ENCODE measurements around the gene ALDH2. TPM values are rescaled to one million over a fixed set of nuclear protein-coding genes. Genes with fewer than 3 reads are reported as not detected.

The ALDH2 gene
- total and polyA plus RNA-seq, 9 of the 15 experiments (the other 6 are each of a cell fraction or from before 2014, with no cell fraction given), result 1.9 to 22.5 (median 12.2) TPM

DNA sequence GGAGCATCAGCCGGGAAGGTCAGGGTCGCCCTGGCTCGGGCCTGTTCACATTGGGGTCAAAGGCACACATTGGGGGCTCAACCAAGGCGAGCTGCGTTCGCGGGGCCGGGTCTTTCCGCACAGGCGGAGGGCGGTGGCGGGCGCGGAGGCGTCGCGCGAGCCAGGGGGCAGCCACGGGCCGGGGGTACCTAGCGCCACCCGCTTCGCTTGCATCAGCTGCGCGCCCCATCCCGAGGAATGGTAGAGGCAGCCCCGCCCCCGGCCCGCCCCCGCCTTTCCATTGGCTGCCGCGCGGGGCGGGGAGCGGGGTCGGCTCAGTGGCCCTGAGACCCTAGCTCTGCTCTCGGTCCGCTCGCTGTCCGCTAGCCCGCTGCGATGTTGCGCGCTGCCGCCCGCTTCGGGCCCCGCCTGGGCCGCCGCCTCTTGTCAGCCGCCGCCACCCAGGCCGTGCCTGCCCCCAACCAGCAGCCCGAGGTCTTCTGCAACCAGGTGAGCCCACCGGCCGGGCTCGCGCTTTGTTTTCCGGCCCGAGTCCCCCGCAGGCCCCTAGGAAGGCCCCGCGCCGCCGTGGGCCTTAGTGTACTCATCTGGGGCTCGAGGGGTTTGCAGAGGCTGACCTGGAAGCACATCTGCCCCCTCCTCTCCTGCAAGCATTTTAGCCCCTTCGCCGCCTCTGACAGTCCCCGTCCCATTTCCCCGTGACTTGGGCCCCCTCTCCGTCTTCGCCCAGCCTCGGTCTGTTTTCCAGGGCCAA, at the start of gene ALDH2 (continued):
- TF ChIP-seq, protein P1, sequence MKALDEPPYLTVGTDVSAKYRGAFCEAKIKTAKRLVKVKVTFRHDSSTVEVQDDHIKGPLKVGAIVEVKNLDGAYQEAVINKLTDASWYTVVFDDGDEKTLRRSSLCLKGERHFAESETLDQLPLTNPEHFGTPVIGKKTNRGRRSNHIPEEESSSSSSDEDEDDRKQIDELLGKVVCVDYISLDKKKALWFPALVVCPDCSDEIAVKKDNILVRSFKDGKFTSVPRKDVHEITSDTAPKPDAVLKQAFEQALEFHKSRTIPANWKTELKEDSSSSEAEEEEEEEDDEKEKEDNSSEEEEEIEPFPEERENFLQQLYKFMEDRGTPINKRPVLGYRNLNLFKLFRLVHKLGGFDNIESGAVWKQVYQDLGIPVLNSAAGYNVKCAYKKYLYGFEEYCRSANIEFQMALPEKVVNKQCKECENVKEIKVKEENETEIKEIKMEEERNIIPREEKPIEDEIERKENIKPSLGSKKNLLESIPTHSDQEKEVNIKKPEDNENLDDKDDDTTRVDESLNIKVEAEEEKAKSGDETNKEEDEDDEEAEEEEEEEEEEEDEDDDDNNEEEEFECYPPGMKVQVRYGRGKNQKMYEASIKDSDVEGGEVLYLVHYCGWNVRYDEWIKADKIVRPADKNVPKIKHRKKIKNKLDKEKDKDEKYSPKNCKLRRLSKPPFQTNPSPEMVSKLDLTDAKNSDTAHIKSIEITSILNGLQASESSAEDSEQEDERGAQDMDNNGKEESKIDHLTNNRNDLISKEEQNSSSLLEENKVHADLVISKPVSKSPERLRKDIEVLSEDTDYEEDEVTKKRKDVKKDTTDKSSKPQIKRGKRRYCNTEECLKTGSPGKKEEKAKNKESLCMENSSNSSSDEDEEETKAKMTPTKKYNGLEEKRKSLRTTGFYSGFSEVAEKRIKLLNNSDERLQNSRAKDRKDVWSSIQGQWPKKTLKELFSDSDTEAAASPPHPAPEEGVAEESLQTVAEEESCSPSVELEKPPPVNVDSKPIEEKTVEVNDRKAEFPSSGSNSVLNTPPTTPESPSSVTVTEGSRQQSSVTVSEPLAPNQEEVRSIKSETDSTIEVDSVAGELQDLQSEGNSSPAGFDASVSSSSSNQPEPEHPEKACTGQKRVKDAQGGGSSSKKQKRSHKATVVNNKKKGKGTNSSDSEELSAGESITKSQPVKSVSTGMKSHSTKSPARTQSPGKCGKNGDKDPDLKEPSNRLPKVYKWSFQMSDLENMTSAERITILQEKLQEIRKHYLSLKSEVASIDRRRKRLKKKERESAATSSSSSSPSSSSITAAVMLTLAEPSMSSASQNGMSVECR (CRISPR knock-in tag; IDR thresholded peaks at IDR 0.05), result peak; percentile 29; the same call in 1 of the 2 replicates
- TF ChIP-seq CBX2 (IDR thresholded peaks at IDR 0.05; ENCODE audit: insufficient read depth, low read length, poor library complexity, severe bottlenecking) (no peak), EP400 (IDR thresholded peaks at IDR 0.05) (peak; percentile 75), ZNF239 (CRISPR knock-in tag; IDR thresholded peaks at IDR 0.05) (no peak), PPARD (CRISPR knock-in tag; IDR thresholded peaks at IDR 0.05) (no peak), ZNF274 (IDR thresholded peaks at IDR 0.05; ENCODE audit: borderline replicate concordance, low read depth, low read length) (no peak), TBL1XR1 (IDR thresholded peaks at IDR 0.05; ENCODE audit: low read length in 2 of 2) (no peak), CXXC5 (CRISPR knock-in tag; IDR thresholded peaks at IDR 0.05) (peak; percentile 70), SAFB2 (IDR thresholded peaks at IDR 0.05; ENCODE audit: borderline replicate concordance, low read depth, low read length, severe bottlenecking) (no peak), ZBTB1 (CRISPR knock-in tag; IDR thresholded peaks at IDR 0.05; ENCODE audit: borderline replicate concordance, low read depth) (no peak), ZNF134 (CRISPR knock-in tag; conservative IDR thresholded peaks at IDR 0.05) (no peak), C11orf30 (IDR thresholded peaks at IDR 0.05; ENCODE audit: low read depth) (no peak), NR2C1 (IDR thresholded peaks at IDR 0.05) (no peak), NR2C1 (tag; IDR thresholded peaks at IDR 0.05) (no peak), ETV1 (tag; conservative IDR thresholded peaks at IDR 0.05; ENCODE audit: low read depth) (no peak), ARHGAP35 (IDR thresholded peaks at IDR 0.05; ENCODE audit: partially characterized antibody) (no peak), GATA2 (CRISPR knock-in tag; IDR thresholded peaks at IDR 0.05) (no peak), ZNF75A (CRISPR knock-in tag; IDR thresholded peaks at IDR 0.05) (no peak), ZNF12 (CRISPR knock-in tag; IDR thresholded peaks at IDR 0.05) (no peak), E2F3 (CRISPR knock-in tag; IDR thresholded peaks at IDR 0.05) (no peak; the same call in 1 of the 2 replicates), SNRNP70 (optimal IDR thresholded peaks at IDR 0.05; ENCODE audit: low read depth, low read length) (no peak), U2AF2 (optimal IDR thresholded peaks at IDR 0.05; ENCODE audit: low read depth, low read length) (no peak)
- TF ChIP-seq, protein P2, sequence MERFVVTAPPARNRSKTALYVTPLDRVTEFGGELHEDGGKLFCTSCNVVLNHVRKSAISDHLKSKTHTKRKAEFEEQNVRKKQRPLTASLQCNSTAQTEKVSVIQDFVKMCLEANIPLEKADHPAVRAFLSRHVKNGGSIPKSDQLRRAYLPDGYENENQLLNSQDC (CRISPR knock-in tag; IDR thresholded peaks at IDR 0.05), result no peak
- TF ChIP-seq, protein P3, sequence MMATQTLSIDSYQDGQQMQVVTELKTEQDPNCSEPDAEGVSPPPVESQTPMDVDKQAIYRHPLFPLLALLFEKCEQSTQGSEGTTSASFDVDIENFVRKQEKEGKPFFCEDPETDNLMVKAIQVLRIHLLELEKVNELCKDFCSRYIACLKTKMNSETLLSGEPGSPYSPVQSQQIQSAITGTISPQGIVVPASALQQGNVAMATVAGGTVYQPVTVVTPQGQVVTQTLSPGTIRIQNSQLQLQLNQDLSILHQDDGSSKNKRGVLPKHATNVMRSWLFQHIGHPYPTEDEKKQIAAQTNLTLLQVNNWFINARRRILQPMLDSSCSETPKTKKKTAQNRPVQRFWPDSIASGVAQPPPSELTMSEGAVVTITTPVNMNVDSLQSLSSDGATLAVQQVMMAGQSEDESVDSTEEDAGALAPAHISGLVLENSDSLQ (IDR thresholded peaks at IDR 0.05), result no peak

Measured in K562 (cell line).